AG09309 (cell line): ENCODE results near the gene SFRP4.

Experiments used
- DNase-seq: peaks from one replicate; pipeline ENCODE4 v3.0.0-alpha.2; 2010; ENCODE audit warnings: low read depth
- H3K4me3 ChIP-seq: 2 replicates; pipeline ENCODE4 v1.5.1; 2011; ENCODE audit warnings: mild to moderate bottlenecking, low read depth, low read length, moderate library complexity; ENCODE audit not compliant: control insufficient read depth
- CTCF ChIP-seq: IDR thresholded peaks from 2 replicates; pipeline ENCODE4 v1.5.1; 2011; ENCODE audit warnings: mild to moderate bottlenecking, low read depth, low read length, inconsistent platforms; ENCODE audit not compliant: insufficient read depth, control insufficient read depth; ENCODE audit errors: missing control alignments

SFRP4 gene

GRCh38 chr7:37918526-37918925 is 1.9 kb upstream of the SFRP4 start:
- H3K4me3 ChIP-seq = no peak overlapping the region
- peak; percentile 10 for TF ChIP-seq CTCF
- no peak for DNase-seq

- peak overlapping the region; percentile 43 for H3K4me3 ChIP-seq
- no peak for DNase-seq
- TF ChIP-seq CTCF = no peak
Measured at GRCh38 chr7:37916017-37916672, 472 bp downstream of the SFRP4 start.

GRCh38 chr7:37915438-37915837 is 1.2 kb downstream of the SFRP4 start:
- no peak for DNase-seq
- H3K4me3 ChIP-seq = no peak overlapping the region
- no peak for TF ChIP-seq CTCF

- H3K4me3 ChIP-seq = no peak overlapping the region
- TF ChIP-seq CTCF = no peak
- DNase-seq = no peak
Measured at GRCh38 chr7:37912756-37913155, 3.9 kb downstream of the SFRP4 start.

- TF ChIP-seq CTCF = no peak
- peak; percentile 89 for DNase-seq
- H3K4me3 ChIP-seq = no peak overlapping the region
Measured at GRCh38 chr7:37908221-37908788, 8.3 kb downstream of the SFRP4 start.

GRCh38 chr7:37901890-37902524 is 14.6 kb downstream of the SFRP4 start:
- no peak for TF ChIP-seq CTCF
- no peak overlapping the region for H3K4me3 ChIP-seq
- DNase-seq = no peak
